HepG2 (cell line): ENCODE data around the gene NTN4. TPM values are rescaled to one million over a fixed set of nuclear protein-coding genes. Genes with fewer than 3 reads are reported as not detected.

Source experiments
- GATAD2A ChIP-seq: IDR thresholded peaks from 2 replicates; pipeline ENCODE4 v1.6.1; 2016
- GLI4 ChIP-seq: sonication (generic); formaldehyde crosslinking; IDR thresholded peaks from 2 replicates; pipeline ENCODE4 v1.5.1; 2020; ENCODE audit warnings: missing genetic modification reagents, mild to moderate bottlenecking, moderate library complexity, borderline replicate concordance
- HDAC1 ChIP-seq: sonication (generic); formaldehyde crosslinking; IDR thresholded peaks from 2 replicates; pipeline ENCODE4 v1.5.1; 2020; ENCODE audit warnings: mild to moderate bottlenecking, missing genetic modification reagents
- HNRNPK ChIP-seq: fragments of 200-400 bp; formaldehyde crosslinking; IDR thresholded peaks from 2 replicates; pipeline ENCODE4 v1.6.1; 2018; ENCODE audit warnings: low read length, low read depth, moderate library complexity, mild to moderate bottlenecking; ENCODE audit not compliant: poor library complexity, severe bottlenecking
- HOMEZ ChIP-seq: IDR thresholded peaks from 2 replicates; pipeline ENCODE4 v1.6.1; 2016; ENCODE audit warnings: low read depth
- HOXA5 ChIP-seq: sonication (generic); formaldehyde crosslinking; IDR thresholded peaks from 2 replicates; pipeline ENCODE4 v1.4.0; 2020; ENCODE audit warnings: missing genetic modification reagents
- ISL2 ChIP-seq: sonication (generic); formaldehyde crosslinking; IDR thresholded peaks from 2 replicates; pipeline ENCODE4 v1.5.0; 2020; ENCODE audit warnings: missing genetic modification reagents
- RARA ChIP-seq: IDR thresholded peaks from 2 replicates; pipeline ENCODE4 v1.6.1; 2016; ENCODE audit warnings: missing genetic modification reagents, missing compliant biosample characterization
- SRSF1 ChIP-seq: fragments of 200-400 bp; formaldehyde crosslinking; optimal IDR thresholded peaks from 2 replicates; pipeline ENCODE3; 2017; ENCODE audit warnings: mild to moderate bottlenecking, low read depth, low read length, moderate library complexity
- ZBTB37 ChIP-seq: sonication (generic); formaldehyde crosslinking; IDR thresholded peaks from 2 replicates; pipeline ENCODE4 v1.4.0; 2020; ENCODE audit warnings: mild to moderate bottlenecking, missing genetic modification reagents
- ZBTB43 ChIP-seq: sonication (generic); formaldehyde crosslinking; conservative IDR thresholded peaks from 2 replicates; pipeline ENCODE4 v1.4.0; 2020; ENCODE audit warnings: missing genetic modification reagents
- ZNF232 ChIP-seq: sonication (generic); formaldehyde crosslinking; IDR thresholded peaks from 2 replicates; pipeline ENCODE4 v1.4.0; 2020; ENCODE audit warnings: missing genetic modification reagents, borderline replicate concordance
- ZNF251 ChIP-seq: sonication (generic); formaldehyde crosslinking; IDR thresholded peaks from 2 replicates; pipeline ENCODE4 v1.9.0; 2021; ENCODE audit warnings: mild to moderate bottlenecking, missing genetic modification reagents
- ZNF317 ChIP-seq: sonication (generic); formaldehyde crosslinking; IDR thresholded peaks from 2 replicates; pipeline ENCODE4 v1.5.0; 2020; ENCODE audit warnings: mild to moderate bottlenecking, missing genetic modification reagents
- ZNF574 ChIP-seq: sonication (generic); formaldehyde crosslinking; IDR thresholded peaks from 2 replicates; pipeline ENCODE4 v1.4.0; 2020; ENCODE audit warnings: missing genetic modification reagents
- ZNF879 ChIP-seq: sonication (generic); formaldehyde crosslinking; IDR thresholded peaks from 2 replicates; pipeline ENCODE4 v1.8.1; 2023; ENCODE audit warnings: missing genetic modification reagents
- ZZZ3 ChIP-seq: sonication (generic); formaldehyde crosslinking; IDR thresholded peaks from 2 replicates; pipeline ENCODE4 v1.4.0; 2020; ENCODE audit warnings: missing genetic modification reagents, mild to moderate bottlenecking, borderline replicate concordance
- polyA plus RNA-seq, 8 experiments: library from polyadenylated mRNA; depleted of rRNA in 3 of 8; stranded (reverse) in 7 of 8; unstranded in 1 of 8; fragments of >200 nt; fragmentation: Illumina TruSeq in 4 of 8; extraction: Trizol in 4 of 8; gene quantifications; 2 replicates each; pipeline versions ENCODE4 v1.2.1 to v1.2.3, GENCODE V29; 2011 to 2016; ENCODE audit warnings: low read depth in 4 of 8, missing spikeins in 1 of 8, mixed read lengths in 1 of 8; ENCODE audit not compliant: insufficient read depth in 1 of 8
- total RNA-seq, 5 experiments: library from RNA; depleted of rRNA; stranded (reverse); fragments of >200 nt; fragmentation: Illumina TruSeq; extraction: Trizol; gene quantifications; 2 replicates each; pipeline ENCODE4 v1.2.3, GENCODE V29; 2016; ENCODE audit warnings: low read depth in 1 of 5
- TF ChIP-seq, protein P1 (sequence below): sonication (generic); formaldehyde crosslinking; conservative IDR thresholded peaks from 2 replicates; pipeline ENCODE4 v1.8.0; 2022; ENCODE audit warnings: mild to moderate bottlenecking, moderate library complexity, missing genetic modification reagents
- TF ChIP-seq, protein P2 (sequence below): IDR thresholded peaks from 2 replicates; pipeline ENCODE4 v1.6.1; 2018; ENCODE audit warnings: missing genetic modification reagents, mild to moderate bottlenecking, missing compliant biosample characterization
- TF ChIP-seq, protein P3 (sequence below): sonication (generic); formaldehyde crosslinking; IDR thresholded peaks from 2 replicates; pipeline ENCODE4 v1.8.1; 2023; ENCODE audit warnings: mild to moderate bottlenecking, missing genetic modification reagents, borderline replicate concordance

The NTN4 gene
- total and polyA plus RNA-seq, 2 of the 13 experiments (the other 11 are each of a cell fraction or from before 2014, with no cell fraction given) = 7.8 to 11.5 TPM

DNA sequence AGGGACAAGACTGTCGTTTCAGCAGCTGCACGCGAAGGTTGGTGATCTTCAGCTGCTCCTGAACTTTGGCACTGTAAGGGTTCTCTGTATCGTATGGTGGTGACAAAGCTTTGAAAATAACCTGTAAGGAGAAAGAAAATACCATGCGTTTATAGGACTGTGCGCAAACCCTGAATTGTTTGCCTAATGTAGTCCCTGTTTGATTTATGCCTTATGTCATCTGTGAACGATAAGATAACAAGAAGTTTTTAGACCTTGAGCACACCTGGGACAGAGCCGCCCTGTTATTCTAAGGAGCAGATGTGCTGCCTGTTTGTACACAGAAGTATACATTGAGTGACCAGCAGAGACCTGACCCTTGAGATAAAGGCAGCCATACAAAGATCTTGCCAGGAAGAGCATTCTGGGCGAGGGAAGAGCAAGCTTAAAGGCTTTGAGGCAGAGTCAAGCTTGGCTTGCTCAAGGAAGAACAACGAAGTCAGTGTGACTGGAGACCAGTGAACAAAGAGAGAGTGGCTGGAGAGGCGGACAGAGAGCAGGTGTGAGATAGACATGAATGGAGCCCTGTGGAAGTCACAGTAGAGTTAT is 52.4 kb downstream of the NTN4 start (continued):
- TF ChIP-seq, protein P1, sequence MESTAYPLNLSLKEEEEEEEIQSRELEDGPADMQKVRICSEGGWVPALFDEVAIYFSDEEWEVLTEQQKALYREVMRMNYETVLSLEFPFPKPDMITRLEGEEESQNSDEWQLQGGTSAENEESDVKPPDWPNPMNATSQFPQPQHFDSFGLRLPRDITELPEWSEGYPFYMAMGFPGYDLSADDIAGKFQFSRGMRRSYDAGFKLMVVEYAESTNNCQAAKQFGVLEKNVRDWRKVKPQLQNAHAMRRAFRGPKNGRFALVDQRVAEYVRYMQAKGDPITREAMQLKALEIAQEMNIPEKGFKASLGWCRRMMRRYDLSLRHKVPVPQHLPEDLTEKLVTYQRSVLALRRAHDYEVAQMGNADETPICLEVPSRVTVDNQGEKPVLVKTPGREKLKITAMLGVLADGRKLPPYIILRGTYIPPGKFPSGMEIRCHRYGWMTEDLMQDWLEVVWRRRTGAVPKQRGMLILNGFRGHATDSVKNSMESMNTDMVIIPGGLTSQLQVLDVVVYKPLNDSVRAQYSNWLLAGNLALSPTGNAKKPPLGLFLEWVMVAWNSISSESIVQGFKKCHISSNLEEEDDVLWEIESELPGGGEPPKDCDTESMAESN (CRISPR knock-in tag) = peak; percentile 71
- TF ChIP-seq RARA (CRISPR knock-in tag) = peak; percentile 10; the same call in 1 of the 2 replicates
- TF ChIP-seq ZZZ3 (CRISPR knock-in tag) = no peak
- TF ChIP-seq GLI4 (CRISPR knock-in tag) = no peak
- no peak for TF ChIP-seq ZBTB37 (CRISPR knock-in tag)
- TF ChIP-seq ZBTB43 = no peak
- no peak for TF ChIP-seq HOXA5
- TF ChIP-seq, protein P2, sequence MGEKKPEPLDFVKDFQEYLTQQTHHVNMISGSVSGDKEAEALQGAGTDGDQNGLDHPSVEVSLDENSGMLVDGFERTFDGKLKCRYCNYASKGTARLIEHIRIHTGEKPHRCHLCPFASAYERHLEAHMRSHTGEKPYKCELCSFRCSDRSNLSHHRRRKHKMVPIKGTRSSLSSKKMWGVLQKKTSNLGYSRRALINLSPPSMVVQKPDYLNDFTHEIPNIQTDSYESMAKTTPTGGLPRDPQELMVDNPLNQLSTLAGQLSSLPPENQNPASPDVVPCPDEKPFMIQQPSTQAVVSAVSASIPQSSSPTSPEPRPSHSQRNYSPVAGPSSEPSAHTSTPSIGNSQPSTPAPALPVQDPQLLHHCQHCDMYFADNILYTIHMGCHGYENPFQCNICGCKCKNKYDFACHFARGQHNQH (CRISPR knock-in tag) = peak; percentile 61; the same call in 1 of the 2 replicates
- peak; percentile 52; the same call in 1 of the 2 replicates for TF ChIP-seq ZNF574
- TF ChIP-seq ISL2 = peak; percentile 94
- no peak for TF ChIP-seq ZNF879 (CRISPR knock-in tag)
- TF ChIP-seq GATAD2A = peak; percentile 86
- TF ChIP-seq ZNF251 (CRISPR knock-in tag) = no peak
- no peak for TF ChIP-seq ZNF232 (CRISPR knock-in tag)
- no peak for TF ChIP-seq ZNF317 (CRISPR knock-in tag)
- TF ChIP-seq SRSF1 = no peak
- TF ChIP-seq HDAC1 (CRISPR knock-in tag) = peak; percentile 47; the same call in 1 of the 2 replicates
- TF ChIP-seq HNRNPK = no peak
- TF ChIP-seq, protein P3, sequence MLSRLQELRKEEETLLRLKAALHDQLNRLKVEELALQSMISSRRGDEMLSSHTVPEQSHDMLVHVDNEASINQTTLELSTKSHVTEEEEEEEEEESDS (CRISPR knock-in tag) = no peak
- TF ChIP-seq HOMEZ (CRISPR knock-in tag) = no peak
